ENCODE data around the gene NIPAL4.

Gene NIPAL4

GRCh38 chr5:157484768-157485167 is 24.8 kb downstream of the NIPAL4 start:
- H3K79me2 ChIP-seq (ENCODE audit: control insufficient read depth, low read length): peaks cover 16% of the 10 kb centered on the region
- TF ChIP-seq EZH2phosphoT487 (IDR thresholded peaks at IDR 0.05; ENCODE audit: borderline replicate concordance, low read length): no peak
- no peak for TF ChIP-seq CTCF (IDR thresholded peaks at IDR 0.05; ENCODE audit: low read depth, low read length, poor library complexity, severe bottlenecking)
- no peaks in the 10 kb centered on the region for H4K20me1 ChIP-seq (ENCODE audit: control insufficient read depth, insufficient read depth, low read depth, low read length)
- no peaks in the 10 kb centered on the region for H3K9me2 ChIP-seq (replicated peaks; ENCODE audit: control insufficient read depth, low read length)
- peaks cover 90% of the 10 kb centered on the region for H3K36me3 ChIP-seq (ENCODE audit: control insufficient read depth, low read length)
- peaks cover 20% of the 10 kb centered on the region for H3F3A ChIP-seq (ENCODE audit: control insufficient read depth, insufficient read depth)
- peaks cover 89% of the 10 kb centered on the region for H3K4me1 ChIP-seq (ENCODE audit: control insufficient read depth, low read length)
- H3K9me3 ChIP-seq (ENCODE audit: control insufficient read depth, insufficient read depth, low read length): no peaks in the 10 kb centered on the region
- H3K4me2 ChIP-seq (ENCODE audit: low read length): peak overlapping the region; percentile 94
- peak overlapping the region; percentile 99 for H3K27ac ChIP-seq (ENCODE audit: low read depth, low read length)
- no peaks in the 10 kb centered on the region for H3K27me3 ChIP-seq (ENCODE audit: control insufficient read depth, low read length)
- no peak overlapping the region for H3K4me3 ChIP-seq (ENCODE audit: low read length)

- no peaks in the 10 kb centered on the region for H3K27me3 ChIP-seq (ENCODE audit: control insufficient read depth, low read length)
- H4K20me1 ChIP-seq (ENCODE audit: control insufficient read depth, insufficient read depth, low read depth, low read length): no peaks in the 10 kb centered on the region
- H3K9me3 ChIP-seq (ENCODE audit: control insufficient read depth, insufficient read depth, low read length): no peaks in the 10 kb centered on the region
- peak overlapping the region; percentile 69 for H3K4me3 ChIP-seq (ENCODE audit: low read length)
- H3K36me3 ChIP-seq (ENCODE audit: control insufficient read depth, low read length): peaks cover 90% of the 10 kb centered on the region
- H3K4me1 ChIP-seq (ENCODE audit: control insufficient read depth, low read length): peaks cover 90% of the 10 kb centered on the region
- H3K9me2 ChIP-seq (replicated peaks; ENCODE audit: control insufficient read depth, low read length): no peaks in the 10 kb centered on the region
- H3K27ac ChIP-seq (ENCODE audit: low read depth, low read length): peak overlapping the region; percentile 99
- H3K4me2 ChIP-seq (ENCODE audit: low read length): peak overlapping the region; percentile 94
- TF ChIP-seq EZH2phosphoT487 (IDR thresholded peaks at IDR 0.05; ENCODE audit: borderline replicate concordance, low read length): no peak
- no peak for TF ChIP-seq CTCF (IDR thresholded peaks at IDR 0.05; ENCODE audit: low read depth, low read length, poor library complexity, severe bottlenecking)
- H3F3A ChIP-seq (ENCODE audit: control insufficient read depth, insufficient read depth): peaks cover 20% of the 10 kb centered on the region
- H3K79me2 ChIP-seq (ENCODE audit: control insufficient read depth, low read length): peaks cover 16% of the 10 kb centered on the region
These were observed 25.3 kb downstream of the NIPAL4 start for GRCh38 chr5:157485340-157485739.

- H3K4me2 ChIP-seq (ENCODE audit: low read length): peak overlapping the region; percentile 94
- peaks cover 89% of the 10 kb centered on the region for H3K36me3 ChIP-seq (ENCODE audit: control insufficient read depth, low read length)
These were observed 25.8 kb downstream of the NIPAL4 start for GRCh38 chr5:157485811-157486210.

More at GRCh38 chr5:157485811-157486210, 25.8 kb downstream of the NIPAL4 start:
- Histone ChIP-seq H3K27ac (ENCODE audit: low read depth, low read length) (peak overlapping the region; percentile 99), H4K20me1 (ENCODE audit: control insufficient read depth, insufficient read depth, low read depth, low read length) (no peaks in the 10 kb centered on the region), H3K4me1 (ENCODE audit: control insufficient read depth, low read length) (peaks cover 89% of the 10 kb centered on the region), H3K9me3 (ENCODE audit: control insufficient read depth, insufficient read depth, low read length) (no peaks in the 10 kb centered on the region), H3K27me3 (ENCODE audit: control insufficient read depth, low read length) (no peaks in the 10 kb centered on the region), H3K79me2 (ENCODE audit: control insufficient read depth, low read length) (peaks cover 16% of the 10 kb centered on the region), H3K4me3 (ENCODE audit: low read length) (peak overlapping the region; percentile 69), H3F3A (ENCODE audit: control insufficient read depth, insufficient read depth) (peaks cover 20% of the 10 kb centered on the region), H3K9me2 (replicated peaks; ENCODE audit: control insufficient read depth, low read length) (no peaks in the 10 kb centered on the region)
- no peak for TF ChIP-seq EZH2phosphoT487 (IDR thresholded peaks at IDR 0.05; ENCODE audit: borderline replicate concordance, low read length)
- TF ChIP-seq CTCF (IDR thresholded peaks at IDR 0.05; ENCODE audit: low read depth, low read length, poor library complexity, severe bottlenecking): no peak

Measured in DOHH2 (cell line).